Measurements from ENCODE around the gene ALDH1L1.

The ALDH1L1 gene

DNA sequence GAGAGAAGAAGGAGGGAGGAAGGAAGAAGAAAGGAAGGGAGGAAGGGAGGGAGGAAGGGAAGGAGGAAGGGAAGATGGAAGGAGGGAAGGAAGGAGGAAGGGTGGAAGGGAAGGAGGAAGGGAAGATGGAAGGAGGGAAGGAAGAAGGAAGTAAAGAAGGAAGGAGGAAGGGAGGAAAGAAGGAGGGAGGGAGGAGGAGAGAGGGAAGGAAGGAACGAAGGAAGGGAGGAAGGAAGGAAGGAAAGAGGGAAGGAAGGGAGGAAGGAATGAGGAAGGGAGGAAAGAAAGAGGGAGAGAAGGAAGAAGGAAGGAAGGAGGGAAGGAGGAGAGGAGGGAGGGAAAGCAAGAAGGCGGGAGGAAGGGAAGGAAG, 31.8 kb upstream of the ALDH1L1 start:
- DNase-seq (ENCODE audit: low read depth, low spot score), result no peak
- ChIA-PET POLR2A (no interaction called here), CTCF (interaction anchor here (1.1 to 8.6 kb wide), 5 partner anchors 14 to 259 kb away, joined by 3 to 76 read pairs (median 4); no protein-coding TSS in a partner anchor)
- TF ChIP-seq, protein P1, sequence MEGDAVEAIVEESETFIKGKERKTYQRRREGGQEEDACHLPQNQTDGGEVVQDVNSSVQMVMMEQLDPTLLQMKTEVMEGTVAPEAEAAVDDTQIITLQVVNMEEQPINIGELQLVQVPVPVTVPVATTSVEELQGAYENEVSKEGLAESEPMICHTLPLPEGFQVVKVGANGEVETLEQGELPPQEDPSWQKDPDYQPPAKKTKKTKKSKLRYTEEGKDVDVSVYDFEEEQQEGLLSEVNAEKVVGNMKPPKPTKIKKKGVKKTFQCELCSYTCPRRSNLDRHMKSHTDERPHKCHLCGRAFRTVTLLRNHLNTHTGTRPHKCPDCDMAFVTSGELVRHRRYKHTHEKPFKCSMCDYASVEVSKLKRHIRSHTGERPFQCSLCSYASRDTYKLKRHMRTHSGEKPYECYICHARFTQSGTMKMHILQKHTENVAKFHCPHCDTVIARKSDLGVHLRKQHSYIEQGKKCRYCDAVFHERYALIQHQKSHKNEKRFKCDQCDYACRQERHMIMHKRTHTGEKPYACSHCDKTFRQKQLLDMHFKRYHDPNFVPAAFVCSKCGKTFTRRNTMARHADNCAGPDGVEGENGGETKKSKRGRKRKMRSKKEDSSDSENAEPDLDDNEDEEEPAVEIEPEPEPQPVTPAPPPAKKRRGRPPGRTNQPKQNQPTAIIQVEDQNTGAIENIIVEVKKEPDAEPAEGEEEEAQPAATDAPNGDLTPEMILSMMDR (IDR thresholded peaks at IDR 0.05; ENCODE audit: insufficient read depth, low read length, missing control alignments), result no peak
- no peak overlapping the region for H3K4me3 ChIP-seq (ENCODE audit: low read depth, low read length)

DNA sequence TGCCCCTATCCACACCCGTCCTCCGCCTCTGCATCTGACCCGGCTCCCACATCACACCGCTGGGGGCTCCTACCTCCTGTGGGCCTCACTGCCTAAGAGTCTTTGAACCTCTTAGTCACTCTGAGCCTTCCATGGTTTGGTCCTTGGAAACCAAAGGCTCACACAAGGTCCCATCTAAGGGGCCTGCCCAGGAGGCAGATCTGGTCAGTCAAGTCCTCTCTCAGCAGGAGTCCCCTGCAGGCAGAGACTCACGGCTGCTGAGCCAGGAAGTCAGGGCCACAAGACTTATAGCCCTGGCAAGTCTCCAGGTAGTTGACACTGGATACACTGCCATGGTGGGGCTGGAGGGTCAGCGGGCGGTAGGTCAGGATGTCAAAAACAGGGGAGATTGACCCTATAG, 31.2 kb upstream of the ALDH1L1 start:
- ChIA-PET CTCF (interaction anchor here (1.5 to 8.6 kb wide), 2 partner anchors 13 to 178 kb away, joined by 8 to 76 read pairs; no protein-coding TSS in a partner anchor), POLR2A (no interaction called here)
- DNase-seq (ENCODE audit: low read depth, low spot score), result no peak
- TF ChIP-seq, protein P1 (IDR thresholded peaks at IDR 0.05; ENCODE audit: insufficient read depth, low read length, missing control alignments), result no peak
- no peak overlapping the region for H3K4me3 ChIP-seq (ENCODE audit: low read depth, low read length)

DNA sequence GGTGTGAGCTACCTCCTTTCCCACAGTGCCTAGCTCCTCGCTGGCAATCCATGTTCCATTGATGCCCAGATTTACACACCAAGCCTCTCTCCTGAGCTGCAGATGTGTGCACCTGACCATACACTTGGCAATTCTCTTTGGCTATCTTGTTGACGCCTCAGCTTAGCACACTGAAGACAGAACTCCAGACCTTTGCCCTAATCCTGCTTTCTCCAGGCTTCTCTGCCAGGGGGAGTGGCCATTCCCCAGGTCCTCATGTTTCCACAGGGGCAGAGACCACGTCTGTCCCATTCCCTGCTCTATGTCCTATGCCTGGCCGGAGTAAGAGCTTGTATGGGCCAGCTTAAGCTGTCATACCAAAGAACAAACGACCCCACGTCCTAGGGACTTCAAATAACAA, 30.2 kb upstream of the ALDH1L1 start:
- ChIA-PET POLR2A (no interaction called here), CTCF (interaction anchor here (1.5 to 8.6 kb wide), 2 partner anchors 12 to 179 kb away, joined by 8 to 76 read pairs; no protein-coding TSS in a partner anchor)
- TF ChIP-seq, protein P1 (IDR thresholded peaks at IDR 0.05; ENCODE audit: insufficient read depth, low read length, missing control alignments), result no peak
- H3K4me3 ChIP-seq (ENCODE audit: low read depth, low read length), result no peak overlapping the region
- DNase-seq (ENCODE audit: low read depth, low spot score), result no peak

DNA sequence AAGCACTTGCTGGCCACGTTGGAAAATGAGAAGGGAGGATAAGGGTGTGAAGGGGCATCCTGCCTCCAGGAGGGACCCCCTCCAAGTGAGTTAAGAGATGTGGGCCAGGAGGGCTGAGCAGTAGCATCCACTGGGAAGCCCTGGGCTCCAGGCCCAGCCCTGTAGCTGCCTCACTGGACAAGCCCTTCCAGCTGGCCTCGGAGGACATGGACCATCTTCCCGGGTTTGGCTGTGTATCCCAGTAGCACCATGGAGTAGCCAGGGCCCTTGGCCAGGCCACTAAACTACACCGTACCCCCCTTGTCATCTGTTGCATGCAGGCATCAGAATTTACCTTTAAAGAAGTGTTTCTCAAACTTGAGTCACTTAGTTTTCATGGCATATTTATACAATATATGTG, 29.4 kb upstream of the ALDH1L1 start:
- ChIA-PET POLR2A (no interaction called here), CTCF (interaction anchor here (2.3 to 8.6 kb wide), 2 partner anchors 11 to 76 kb away, joined by 9 to 76 read pairs; no protein-coding TSS in a partner anchor)
- no peak overlapping the region for H3K4me3 ChIP-seq (ENCODE audit: low read depth, low read length)
- DNase-seq (ENCODE audit: low read depth, low spot score), result no peak
- TF ChIP-seq, protein P1 (IDR thresholded peaks at IDR 0.05; ENCODE audit: insufficient read depth, low read length, missing control alignments), result no peak

DNA sequence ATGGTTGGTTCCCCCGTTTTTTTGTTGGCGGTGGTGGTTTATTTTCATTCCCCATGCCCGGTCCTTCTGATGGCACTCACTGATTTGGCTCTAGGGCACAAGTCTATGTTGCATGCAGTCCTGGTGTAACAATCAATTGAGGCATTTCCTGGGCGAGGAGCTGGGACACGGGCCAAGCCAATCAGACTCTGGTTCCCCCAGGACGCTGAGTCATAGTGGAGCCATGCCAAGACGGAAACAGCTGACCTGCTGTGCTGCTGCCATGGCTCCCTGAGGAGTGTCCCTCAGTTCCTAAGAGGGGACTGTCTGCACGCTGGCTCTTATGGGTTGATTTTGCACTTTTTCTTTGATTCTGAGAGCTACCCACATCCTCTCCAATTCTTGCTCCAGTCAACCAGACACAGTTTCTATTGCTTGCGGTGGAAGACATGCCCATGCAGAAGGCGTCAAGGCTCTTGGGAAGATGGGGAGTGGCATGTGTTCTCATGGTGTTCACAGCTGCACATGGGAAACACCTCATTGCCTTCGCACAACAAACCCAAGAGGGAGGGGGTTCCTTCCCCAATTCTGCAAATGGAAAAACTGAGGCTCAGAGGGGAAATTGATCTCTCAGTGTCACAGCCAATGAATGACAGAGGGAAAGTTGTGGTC, 28.3 kb upstream of the ALDH1L1 start:
- peak; percentile 85 for DNase-seq (ENCODE audit: low read depth, low spot score)
- no peak overlapping the region for H3K4me3 ChIP-seq (ENCODE audit: low read depth, low read length)
- POLR2A ChIA-PET, result interaction anchor here (0.9 to 1.4 kb wide), 2 partner anchors 57 to 58 kb away, joined by 5 read pairs; no protein-coding TSS in a partner anchor
- CTCF ChIA-PET, result interaction anchor here (1.4 to 8.6 kb wide), 3 partner anchors 10 to 180 kb away, joined by 3 to 76 read pairs (median 9); no protein-coding TSS in a partner anchor
- TF ChIP-seq, protein P1 (IDR thresholded peaks at IDR 0.05; ENCODE audit: insufficient read depth, low read length, missing control alignments), result no peak

DNA sequence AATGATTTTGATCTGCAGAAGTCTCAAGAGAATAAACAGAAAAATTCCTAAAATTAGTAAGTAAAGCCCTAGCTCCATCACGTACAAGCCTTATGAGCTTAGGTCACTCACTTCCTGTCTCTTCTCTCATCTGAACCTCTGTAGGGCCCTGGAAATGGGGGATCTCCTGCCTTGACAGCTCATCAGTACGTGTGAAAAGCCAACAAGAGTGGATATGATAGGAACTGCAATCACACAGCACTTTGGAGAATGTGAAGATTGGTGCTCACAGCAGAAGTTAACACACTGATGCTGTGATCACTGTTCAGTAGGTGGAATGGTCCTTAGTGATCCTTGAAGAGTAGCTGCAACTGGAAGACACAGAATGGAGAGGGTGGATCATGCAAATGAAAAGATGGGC, 27.8 kb upstream of the ALDH1L1 start:
- TF ChIP-seq, protein P1 (IDR thresholded peaks at IDR 0.05; ENCODE audit: insufficient read depth, low read length, missing control alignments), result no peak
- H3K4me3 ChIP-seq (ENCODE audit: low read depth, low read length), result no peak overlapping the region
- no peak for DNase-seq (ENCODE audit: low read depth, low spot score)
- CTCF ChIA-PET, result interaction anchor here (1.4 to 8.6 kb wide), 3 partner anchors 10 to 181 kb away, joined by 3 to 76 read pairs (median 9); no protein-coding TSS in a partner anchor
- POLR2A ChIA-PET, result interaction anchor here (0.9 to 1.4 kb wide), 2 partner anchors 57 to 59 kb away, joined by 5 read pairs; no protein-coding TSS in a partner anchor
